Measurements from ENCODE around the gene SMPDL3A.

The SMPDL3A gene

DNA sequence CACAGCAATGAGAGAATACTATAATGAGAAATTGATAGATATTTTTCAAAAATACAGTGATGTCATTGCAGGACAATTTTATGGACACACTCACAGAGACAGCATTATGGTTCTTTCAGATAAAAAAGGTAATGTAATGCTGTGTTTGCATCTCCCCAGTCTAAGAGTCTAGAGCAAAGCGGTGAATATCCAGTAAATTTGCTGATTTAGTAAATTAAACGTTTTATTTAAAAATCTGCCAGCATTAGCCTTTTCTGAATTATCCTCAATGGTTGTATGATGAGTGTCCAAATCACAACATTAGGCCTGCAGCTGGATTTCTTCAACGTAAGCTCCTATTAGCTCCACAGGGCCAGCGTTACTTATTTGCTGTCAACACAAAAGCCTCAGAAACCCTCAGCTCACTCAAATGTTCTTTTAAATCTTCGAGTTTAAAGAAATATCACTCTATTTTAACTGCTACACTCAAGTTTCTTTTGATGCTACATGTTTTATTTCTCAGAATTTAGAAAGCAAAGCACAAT, 16.0 kb downstream of the SMPDL3A start:
- no peak for DNase-seq (ENCODE audit: low spot score)

DNA sequence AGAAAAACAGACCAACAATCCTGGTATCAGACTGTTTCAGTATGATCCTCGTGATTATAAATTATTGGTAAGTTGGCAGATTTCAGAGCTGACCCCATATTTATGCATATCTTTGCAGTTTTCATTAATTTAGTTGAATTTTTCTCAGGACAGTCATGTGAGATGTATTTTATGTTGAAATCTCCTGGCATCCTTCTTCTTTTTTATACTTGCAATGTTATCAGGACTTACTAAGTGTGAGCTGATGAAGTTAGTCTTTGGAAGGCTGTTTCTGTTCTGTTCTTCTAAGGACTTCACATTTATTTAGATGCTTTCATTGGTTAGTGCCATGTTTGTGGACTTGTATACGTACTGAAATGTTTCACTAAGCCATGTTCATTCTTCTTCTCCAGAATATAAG, 17.2 kb downstream of the SMPDL3A start:
- DNase-seq (ENCODE audit: low spot score) = no peak

DNA sequence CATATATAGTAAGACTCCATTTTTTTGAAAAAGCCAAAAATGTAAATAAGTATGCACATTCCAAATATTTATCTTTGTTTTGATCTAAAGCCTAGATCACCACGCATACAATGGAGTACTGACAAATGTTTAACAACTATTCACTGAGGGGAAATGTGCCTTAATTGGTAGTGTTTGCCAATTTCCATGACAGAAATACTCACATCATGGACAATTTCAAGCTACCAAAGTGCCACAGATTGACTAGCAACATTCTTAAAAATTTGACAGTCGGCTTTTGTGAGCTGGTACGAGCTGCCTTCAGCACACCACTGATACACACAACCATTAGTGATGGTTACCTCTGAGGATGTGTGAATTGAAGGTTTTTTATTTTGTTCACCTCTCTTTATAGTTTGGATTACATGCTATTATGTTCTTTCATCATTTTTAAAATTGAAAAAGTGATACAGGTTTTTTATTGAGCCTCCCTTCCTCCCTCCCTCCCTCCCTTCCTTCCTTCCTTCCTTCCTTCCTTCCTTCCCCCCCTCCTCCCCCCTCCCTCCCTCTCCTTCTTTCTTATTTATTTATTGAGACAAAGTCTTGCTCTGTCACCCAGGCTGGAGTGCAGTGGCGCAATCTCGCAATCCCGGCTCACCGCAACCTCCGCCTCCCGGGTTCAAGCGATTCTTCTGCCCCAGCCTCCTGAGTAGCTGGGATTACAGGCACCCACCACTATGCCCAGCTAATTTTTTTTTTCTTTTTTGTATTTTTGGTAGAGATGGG, 19.2 kb downstream of the SMPDL3A start:
- DNase-seq (ENCODE audit: low spot score) = no peak

DNA sequence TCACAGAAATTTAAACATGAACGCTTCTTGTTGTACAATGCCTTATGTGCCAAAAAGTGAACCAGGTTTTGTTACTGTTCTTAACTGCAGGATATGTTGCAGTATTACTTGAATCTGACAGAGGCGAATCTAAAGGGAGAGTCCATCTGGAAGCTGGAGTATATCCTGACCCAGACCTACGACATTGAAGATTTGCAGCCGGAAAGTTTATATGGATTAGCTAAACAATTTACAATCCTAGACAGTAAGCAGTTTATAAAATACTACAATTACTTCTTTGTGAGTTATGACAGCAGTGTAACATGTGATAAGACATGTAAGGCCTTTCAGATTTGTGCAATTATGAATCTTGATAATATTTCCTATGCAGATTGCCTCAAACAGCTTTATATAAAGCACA, 19.9 kb downstream of the SMPDL3A start:
- DNase-seq (ENCODE audit: low spot score) = no peak

DNA sequence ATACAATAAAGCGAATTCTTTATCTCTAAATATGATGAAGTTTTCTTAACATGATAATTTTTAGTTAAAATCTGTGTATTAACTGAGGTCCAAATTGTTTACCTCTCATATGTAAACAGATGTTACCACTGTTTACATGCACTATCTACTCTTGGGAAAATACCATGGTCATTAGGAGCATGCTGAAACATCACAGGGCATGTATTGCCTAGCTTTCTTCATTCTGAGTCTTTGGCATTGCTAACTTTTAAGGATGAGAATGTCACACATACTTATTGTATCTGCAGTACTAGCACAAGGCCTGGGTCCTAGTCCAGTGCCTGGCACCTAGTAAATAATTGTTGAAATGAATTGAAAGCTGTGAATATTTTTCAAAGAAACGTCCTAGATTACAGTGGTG, 20.6 kb downstream of the SMPDL3A start:
- no peak for DNase-seq (ENCODE audit: low spot score)

DNA sequence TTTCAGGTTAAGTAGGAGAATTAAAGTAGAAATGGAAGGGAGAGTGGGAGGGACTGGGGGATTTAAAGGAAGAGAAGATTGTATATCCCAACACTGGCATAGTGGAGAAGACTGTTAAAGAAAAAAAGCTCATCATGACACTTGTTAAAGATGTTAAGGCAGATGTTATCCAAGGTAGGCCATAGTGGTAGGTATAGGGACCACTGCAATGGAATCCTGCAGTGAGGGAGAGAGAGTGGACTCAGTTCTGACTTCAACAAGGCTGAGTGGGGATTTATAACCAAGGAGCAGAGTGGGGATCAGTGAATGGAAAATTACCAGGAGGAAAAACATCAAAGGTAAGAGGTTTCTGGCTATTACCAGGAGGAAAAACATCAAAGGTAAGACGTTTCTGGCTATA, 21.1 kb downstream of the SMPDL3A start:
- DNase-seq (ENCODE audit: low spot score) = no peak

DNA sequence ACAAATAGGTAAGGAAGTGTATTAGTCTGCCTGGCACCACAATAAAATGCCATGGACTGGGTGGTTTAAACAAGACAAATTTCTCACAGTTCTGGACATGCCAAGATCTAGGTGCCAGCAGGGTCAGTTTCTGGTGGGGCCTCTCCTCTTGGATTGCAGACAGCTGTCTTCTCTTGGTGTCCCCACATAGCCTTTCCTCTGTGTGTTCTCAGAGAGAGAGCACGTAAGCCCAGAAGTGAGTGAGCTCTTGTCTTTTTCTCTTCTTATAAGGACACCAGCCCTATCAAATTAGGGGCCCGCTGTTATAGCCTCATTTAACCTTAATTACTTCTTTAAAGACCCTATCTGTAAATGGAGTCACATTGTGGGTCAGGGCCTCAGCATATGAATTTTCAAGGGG, 28.3 kb downstream of the SMPDL3A start:
- no peak for DNase-seq (ENCODE audit: low spot score)

DNA sequence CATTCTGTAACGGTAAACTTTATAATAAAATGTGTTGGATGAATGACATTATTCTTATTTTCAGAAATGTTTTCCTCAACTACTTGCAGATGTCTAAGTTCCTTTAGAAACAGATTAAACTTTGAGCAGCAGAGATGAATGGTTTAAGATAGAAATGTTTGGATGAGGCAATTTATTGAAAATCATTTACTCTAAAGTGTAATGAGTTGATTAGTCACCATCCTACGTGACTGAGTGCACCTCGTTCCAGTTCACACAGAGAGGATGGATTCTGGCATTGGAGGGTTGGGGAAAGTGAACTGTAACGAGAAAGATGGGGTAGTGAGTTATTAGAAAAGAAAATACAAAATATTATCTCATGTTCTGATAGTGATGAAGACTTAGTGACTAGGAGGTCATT, 28.7 kb downstream of the SMPDL3A start:
- no peak for DNase-seq (ENCODE audit: low spot score)

DNA sequence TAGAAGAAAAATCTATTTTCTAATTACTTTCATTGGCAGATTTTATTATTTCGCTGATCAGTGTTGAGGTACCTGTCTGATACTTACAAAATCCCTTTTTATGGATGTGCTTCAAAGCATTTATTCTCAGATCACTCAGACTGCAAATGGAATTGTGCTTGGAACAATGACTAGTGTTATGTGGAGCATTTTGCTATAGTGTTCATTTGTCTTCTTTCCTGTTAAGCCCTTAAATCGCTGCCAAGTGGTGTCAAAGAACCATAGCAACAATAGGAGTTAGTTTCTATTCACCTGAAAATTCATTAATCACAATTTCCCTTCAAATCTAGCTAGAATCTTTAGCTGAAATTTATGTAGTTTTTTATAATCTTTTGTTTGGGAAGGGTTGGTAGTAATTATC, 29.8 kb downstream of the SMPDL3A start:
- DNase-seq (ENCODE audit: low spot score) = no peak

DNA sequence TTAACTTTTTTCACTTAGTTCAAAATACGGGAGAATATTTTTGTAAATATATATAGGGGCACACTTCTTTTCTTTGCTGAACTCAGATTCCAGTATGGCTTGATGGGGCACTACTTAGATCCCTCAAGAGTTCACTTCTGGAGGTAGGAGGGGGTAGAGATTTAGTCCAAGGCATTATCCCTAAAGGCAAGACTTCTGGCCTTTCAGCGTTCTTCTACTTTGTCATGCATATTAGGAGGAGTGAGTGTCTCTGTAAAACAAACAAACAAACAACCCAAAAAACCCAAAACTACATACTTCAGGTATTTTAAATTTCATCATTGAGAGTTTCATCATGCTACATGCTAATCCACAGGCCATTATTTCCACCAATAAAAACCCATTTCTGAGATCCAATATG, 32.0 kb downstream of the SMPDL3A start:
- no peak for DNase-seq (ENCODE audit: low spot score)

DNA sequence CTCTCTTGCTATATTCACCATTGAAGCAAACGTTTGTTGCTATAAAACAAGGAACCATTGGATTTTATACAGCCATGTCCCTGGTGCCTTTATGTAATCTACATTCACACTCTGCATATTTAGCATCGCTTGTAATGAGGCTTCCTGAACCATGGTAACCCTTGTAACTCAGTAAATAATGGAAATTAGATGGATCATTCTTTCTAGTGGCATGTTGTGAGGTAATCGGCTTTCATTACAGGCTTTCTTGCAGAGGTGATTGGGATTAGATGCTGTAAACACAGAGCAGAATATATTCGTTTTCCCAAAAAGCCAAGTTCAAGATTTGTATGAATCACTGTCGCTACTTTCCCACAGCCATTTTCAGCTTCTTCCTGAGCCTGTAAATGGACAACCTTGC, 36.1 kb downstream of the SMPDL3A start:
- no peak for DNase-seq (ENCODE audit: low spot score)

DNA sequence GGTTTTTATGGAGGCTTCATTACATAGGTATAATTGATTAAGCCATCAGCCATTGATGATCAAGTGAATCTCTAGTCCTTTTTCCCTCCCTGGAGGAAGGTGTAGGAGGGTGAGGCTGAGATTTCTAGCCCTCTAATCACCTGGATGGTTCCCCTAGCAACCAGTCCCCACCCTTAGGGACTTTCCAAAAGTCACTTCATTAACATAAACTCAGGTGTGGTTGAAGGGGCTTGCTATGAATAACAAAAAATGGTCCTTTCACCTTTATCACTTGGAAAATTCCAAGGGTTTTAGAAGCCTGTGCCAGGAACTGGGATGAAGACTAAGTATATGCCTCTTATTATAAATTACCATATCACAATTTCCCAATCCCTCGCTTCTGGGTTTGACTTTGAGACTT, 40.4 kb downstream of the SMPDL3A start:
- no peak for DNase-seq (ENCODE audit: low spot score)

DNA sequence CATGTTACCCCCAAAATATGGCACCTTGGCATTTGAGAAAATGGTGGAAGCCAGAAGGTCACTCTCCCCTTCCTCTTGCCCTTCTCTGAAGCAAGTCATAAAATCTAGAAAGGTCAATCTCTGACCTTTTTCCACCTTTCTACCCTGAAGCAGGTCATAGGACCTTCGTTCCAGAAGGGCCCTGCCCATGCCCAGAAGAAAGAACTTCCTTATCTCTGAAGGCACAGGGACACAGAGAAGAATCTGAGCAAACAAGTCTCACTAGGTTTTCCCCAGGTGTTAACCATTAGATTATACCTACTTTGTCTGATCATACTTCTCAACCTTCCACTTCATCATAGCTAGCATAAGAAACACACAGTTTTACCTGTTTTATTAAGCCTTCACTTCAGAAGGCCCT, 42.5 kb downstream of the SMPDL3A start:
- no peak for DNase-seq (ENCODE audit: low spot score)

DNA sequence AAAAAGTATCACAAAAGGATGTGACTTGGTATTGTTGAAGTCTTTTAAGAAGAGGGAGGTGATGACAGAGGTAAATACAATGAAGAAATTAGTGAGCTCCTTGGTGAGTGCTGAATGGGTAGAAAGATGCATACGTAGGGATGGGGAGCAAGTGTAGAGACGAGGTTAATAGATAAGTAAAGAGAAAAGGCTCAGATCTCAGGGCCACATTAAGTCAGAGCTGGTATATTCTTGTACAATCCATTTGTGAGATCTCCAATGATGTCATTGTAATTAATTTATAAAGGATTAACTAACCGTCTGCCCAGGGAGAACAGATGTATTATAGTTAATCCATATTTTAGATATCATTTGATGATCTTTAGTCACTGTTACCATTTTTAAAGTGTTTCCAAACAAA, 43.4 kb downstream of the SMPDL3A start:
- DNase-seq (ENCODE audit: low spot score) = no peak

DNA sequence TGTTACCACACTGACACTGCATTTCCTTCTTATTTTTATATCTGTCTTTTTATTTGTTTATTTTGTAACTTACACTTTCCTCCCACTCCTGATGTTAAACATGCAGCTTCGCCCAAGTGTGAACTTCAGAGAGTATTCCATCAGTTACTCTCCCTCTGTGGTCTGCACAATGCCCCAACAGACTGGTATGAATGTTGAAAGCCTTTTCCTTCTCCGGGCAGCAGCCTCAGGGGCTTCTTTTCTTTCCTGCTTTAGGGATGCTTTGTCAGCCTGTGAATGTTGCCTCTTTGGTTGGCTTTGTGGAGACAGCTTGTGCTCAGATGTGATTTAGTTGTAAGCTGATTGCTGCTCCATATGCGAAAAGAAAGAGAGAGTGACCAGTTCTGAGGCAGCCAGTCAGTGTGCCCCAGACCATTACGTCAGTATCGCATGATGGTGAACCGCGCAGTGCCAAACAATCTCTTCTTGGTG, 44.0 kb downstream of the SMPDL3A start:
- DNase-seq (ENCODE audit: low spot score) = no peak

DNA sequence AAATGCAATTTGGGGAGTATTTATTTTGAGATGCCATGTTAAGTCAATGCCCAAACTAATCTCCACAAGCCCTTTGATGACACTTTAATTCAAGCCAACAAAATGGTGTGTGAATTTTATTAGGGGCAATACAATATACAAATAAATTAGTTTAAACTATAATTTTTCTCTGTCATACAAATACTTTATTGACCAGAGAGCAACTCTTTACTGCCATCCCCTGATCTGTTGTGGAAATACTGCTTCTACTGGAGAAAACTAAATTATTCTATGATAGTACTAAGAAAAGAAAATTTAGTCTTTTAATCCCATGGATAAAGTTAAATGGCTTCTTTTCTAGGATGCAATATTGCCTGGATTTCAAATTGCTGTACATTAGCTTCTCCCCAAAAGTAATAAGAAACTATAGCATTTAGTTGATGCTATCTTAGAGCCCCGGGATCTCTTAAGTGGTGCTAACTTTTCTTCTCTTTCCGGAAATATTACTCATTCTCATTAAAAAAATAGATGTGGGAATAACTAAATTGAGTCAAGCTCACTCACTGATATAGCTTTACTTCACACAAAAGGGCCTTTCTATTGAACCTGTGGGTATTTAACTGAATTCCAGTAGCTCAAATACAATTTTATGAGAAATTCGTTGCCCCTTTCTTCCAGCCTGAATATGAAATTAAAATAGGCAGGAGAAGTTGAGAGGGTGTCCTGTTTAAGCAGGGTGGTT, 49.2 kb downstream of the SMPDL3A start:
- no peak for DNase-seq (ENCODE audit: low spot score)

DNA sequence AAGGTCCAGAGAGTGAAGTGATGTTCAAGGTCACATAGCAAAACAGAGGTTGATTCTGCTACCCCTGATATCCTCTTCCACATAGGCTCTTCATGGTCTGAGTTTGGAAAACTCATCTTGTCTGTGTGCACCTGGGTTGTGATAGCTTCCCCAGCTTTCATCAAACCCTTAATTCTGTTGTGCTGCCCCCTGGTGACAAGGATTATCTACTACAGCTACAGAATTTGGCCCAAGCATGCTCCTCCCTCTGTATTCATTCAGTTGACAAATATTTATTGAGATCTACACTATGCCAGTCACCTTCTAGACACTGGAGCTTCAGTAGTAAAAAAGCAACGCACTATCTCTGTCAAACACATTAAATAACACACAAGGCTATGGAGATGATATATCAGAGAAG, 50.4 kb downstream of the SMPDL3A start:
- peak; percentile 68 for DNase-seq (ENCODE audit: low spot score)

DNA sequence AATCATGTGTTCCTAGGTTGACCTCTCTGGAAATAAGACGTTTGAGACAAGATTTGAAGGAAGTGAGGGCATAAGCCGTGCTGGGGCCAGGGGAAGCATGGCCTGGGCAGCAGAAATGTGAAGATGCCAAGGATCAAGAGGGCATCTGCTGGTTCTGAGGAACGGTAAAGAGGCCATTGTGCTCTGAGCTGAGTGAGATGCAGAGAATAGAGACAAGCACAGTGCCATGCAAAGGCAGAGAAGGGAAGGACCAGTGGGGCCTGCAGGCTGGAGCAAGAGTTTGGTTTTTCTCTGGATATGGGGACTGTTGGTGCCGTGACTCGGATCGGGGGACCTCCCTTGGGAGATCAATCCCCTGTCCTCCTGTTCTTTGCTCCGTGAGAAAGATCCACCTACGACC, 50.8 kb downstream of the SMPDL3A start:
- no peak for DNase-seq (ENCODE audit: low spot score)

DNA sequence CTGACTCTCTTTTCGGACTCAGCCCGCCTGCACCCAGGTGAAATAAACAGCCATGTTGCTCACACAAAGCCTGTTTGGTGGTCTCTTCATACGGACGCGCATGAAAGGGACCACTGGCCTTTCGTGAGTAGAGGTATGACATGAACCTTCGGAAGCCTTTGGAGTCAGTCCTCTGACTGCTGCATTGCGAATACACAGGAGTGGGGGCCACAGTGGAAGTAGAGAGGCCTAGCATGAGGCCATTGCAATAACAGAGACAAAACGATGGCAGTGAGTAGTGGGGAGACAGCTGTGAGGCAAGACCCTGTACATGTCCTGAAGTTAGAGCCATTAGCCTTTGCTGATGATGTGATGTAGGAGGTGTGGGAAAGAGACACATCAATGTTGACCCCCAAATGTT, 56.4 kb downstream of the SMPDL3A start:
- no peak for DNase-seq (ENCODE audit: low spot score)

DNA sequence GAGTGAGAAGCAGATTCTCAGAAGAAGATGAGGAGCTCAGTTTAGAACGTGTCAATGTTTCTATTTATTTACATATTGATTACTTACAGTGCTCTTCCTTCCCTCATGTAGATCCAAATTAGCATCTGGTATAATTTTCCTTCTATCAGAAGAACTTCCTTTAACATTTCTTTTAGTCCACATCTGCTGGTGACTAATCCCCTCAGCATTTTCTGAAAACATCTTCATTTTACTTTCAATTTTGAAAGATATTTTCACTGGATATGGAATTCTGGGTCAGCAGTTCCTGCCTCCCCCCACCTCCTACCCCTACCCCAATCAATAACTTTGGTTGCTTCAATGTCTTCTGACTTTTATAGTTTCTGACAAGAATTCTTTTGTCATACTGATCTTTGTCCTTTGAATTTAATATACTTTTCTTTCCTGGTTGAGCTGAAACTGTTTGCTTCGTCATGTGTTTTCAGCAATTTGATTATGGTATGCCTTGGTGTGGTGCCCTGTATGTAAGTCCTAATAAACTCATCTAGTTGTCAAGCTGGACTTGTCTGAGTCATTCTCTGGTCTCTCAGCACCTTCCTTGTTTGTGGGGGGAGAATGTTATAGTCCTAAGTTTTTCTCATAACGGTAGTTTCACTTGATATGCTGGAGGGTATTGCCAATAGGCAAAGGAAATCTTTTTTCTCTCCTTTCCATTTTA, 57.0 kb downstream of the SMPDL3A start:
- peak; percentile 19 for DNase-seq (ENCODE audit: low spot score)

DNA sequence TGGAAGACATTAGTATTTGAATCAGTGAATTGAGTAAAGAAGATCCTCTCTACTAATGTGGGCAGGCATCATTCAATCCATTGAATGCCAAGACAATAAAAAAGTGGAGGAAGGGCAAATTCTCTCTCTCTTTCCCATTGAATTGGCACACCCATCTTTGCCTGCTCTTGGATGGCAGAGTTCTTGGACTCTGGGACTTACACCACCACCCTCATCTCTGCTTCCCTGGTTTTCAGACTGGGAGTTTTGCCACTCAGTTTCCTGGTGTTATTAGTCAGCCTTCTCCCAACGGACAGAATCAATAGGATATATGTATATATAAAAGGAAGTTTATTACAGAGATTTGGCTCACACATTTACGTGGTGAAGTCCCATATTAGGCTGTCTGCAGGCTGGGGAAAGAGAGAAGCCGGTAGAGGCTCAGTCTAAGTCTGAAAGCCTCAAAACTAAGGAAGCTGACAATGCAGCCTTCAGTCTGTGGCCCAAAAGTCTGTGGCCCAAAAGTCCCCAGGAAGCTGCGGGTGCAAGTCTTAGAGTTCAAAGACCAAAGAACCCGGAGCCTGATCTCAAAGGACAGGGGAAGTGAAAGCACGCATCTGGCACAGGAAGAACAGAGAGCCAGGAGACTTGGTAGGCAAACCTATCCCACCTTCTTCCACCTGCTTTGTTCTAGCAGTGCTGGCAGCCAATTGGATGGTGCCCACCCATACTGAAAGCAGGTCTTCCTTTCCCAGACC, 64.4 kb downstream of the SMPDL3A start:
- DNase-seq (ENCODE audit: low spot score) = no peak

Measured in LoVo (cell line).